Vagina (tissue), 2 donors: ENCODE data around the gene IKZF3. TPM values are rescaled to one million over a fixed set of nuclear protein-coding genes. Genes with fewer than 3 reads are reported as not detected.

Experiments used
- DNase-seq, 2 donors: peaks; one replicate each; pipeline ENCODE4 v3.0.0-alpha.2; 2017; ENCODE audit errors: extremely low spot score in 2 of 2
- H3K27ac ChIP-seq: fragments of 200-600 bp; sonication (generic); one replicate; pipeline ENCODE4 v1.5.1; 2019
- H3K27me3 ChIP-seq: fragments of 200-600 bp; sonication (generic); one replicate; pipeline ENCODE4 v1.5.1; 2019
- H3K36me3 ChIP-seq, 2 donors: fragments of 200-600 bp; sonication (generic); one replicate each; pipeline ENCODE4 v1.5.1; 2017 to 2019
- H3K4me1 ChIP-seq: fragments of 200-600 bp; sonication (generic); one replicate; pipeline ENCODE4 v1.5.1; 2019
- H3K4me3 ChIP-seq, 2 donors: fragments of 200-600 bp; sonication (generic); 1 replicate in 1 of 2; 2 replicates in 1 of 2; pipeline ENCODE4 v1.5.1; 2016 to 2019
- H3K9me3 ChIP-seq: fragments of 200-600 bp; sonication (generic); one replicate; pipeline ENCODE4 v1.5.1; 2019
- POLR2A ChIP-seq, 2 donors: fragments of 450-650 bp; IDR thresholded peaks; one replicate each; pipeline ENCODE4 v1.6.1; 2017; ENCODE audit warnings: antibody characterized with exemption in 2 of 2, mild to moderate bottlenecking in 2 of 2, moderate library complexity in 2 of 2
- POLR2AphosphoS5 ChIP-seq, 2 donors: sonication (generic); formaldehyde crosslinking; IDR thresholded peaks; one replicate each; pipeline ENCODE4 v1.9.0; 2017; ENCODE audit warnings: antibody characterized with exemption in 2 of 2, mild to moderate bottlenecking in 2 of 2, low read depth in 1 of 2; ENCODE audit not compliant: insufficient read depth in 1 of 2
- intact Hi-C: fragments of 100-400 bp; cut with DNase I; formaldehyde crosslinking; loops from one replicate; pipeline ENCODE4 v1.15.1; 2023
- total RNA-seq: library from RNA; depleted of rRNA; stranded (reverse); fragments of >200 nt; gene quantifications from one replicate; pipeline ENCODE4 v1.2.3, GENCODE V29; 2016
- TF ChIP-seq, protein P1 (sequence below), 3 experiments: fragments of 450-650 bp in 2 of 3; fragments of 200-600 bp in 1 of 3; sonication (generic) in 1 of 3; IDR thresholded peaks; one replicate each; pipeline ENCODE4 v1.5.1; 2017 to 2019; ENCODE audit warnings: antibody characterized with exemption in 3 of 3, mild to moderate bottlenecking in 2 of 3, moderate library complexity in 2 of 3

IKZF3 gene
- total RNA-seq, 1 donor from 2014 or later = 5.9 TPM

DNA sequence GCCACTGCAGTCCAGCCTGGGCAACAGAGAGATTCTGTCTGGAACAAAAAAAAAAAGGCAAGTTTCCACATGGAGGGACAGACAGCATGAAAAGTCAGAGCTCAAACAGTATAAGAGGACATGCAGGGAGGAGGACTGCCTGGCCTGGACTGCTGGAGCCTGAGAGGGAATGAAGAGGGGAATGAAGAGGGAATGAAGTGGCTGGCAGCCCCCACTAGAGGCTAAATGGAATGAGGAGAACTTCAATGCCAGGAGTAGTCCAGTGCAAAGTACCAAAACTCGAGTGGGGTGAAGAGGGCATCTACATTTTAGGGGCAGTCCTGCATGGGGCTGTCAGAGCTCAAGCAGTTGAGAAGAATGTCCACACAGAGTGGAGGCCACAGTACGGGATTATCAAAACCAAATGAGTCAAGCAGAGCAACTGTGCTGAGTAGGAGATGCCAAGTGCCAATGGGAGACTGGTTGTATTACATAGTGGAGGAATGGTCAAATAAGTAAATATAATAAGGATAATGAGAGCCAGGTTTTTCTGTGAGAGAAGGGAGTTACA, 22.9 kb downstream of the IKZF3 start:
- DNase-seq = no peak
- TF ChIP-seq, protein P1, sequence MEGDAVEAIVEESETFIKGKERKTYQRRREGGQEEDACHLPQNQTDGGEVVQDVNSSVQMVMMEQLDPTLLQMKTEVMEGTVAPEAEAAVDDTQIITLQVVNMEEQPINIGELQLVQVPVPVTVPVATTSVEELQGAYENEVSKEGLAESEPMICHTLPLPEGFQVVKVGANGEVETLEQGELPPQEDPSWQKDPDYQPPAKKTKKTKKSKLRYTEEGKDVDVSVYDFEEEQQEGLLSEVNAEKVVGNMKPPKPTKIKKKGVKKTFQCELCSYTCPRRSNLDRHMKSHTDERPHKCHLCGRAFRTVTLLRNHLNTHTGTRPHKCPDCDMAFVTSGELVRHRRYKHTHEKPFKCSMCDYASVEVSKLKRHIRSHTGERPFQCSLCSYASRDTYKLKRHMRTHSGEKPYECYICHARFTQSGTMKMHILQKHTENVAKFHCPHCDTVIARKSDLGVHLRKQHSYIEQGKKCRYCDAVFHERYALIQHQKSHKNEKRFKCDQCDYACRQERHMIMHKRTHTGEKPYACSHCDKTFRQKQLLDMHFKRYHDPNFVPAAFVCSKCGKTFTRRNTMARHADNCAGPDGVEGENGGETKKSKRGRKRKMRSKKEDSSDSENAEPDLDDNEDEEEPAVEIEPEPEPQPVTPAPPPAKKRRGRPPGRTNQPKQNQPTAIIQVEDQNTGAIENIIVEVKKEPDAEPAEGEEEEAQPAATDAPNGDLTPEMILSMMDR (IDR thresholded peaks at IDR 0.05) = no peak
- TF ChIP-seq POLR2A (IDR thresholded peaks at IDR 0.05) (no peak), POLR2AphosphoS5 (IDR thresholded peaks at IDR 0.05; ENCODE audit: insufficient read depth in 1 of 2, low read depth in 1 of 2) (no peak)
- H3K27me3 ChIP-seq = no peaks in the 10 kb centered on the region
- H3K9me3 ChIP-seq = no peaks in the 10 kb centered on the region
- no peaks in the 10 kb centered on the region for H3K4me1 ChIP-seq
- no peak overlapping the region for H3K4me3 ChIP-seq
- no peak overlapping the region for H3K27ac ChIP-seq
- intact Hi-C loops = no loop called here
- H3K36me3 ChIP-seq = no peaks in the 10 kb centered on the region

DNA sequence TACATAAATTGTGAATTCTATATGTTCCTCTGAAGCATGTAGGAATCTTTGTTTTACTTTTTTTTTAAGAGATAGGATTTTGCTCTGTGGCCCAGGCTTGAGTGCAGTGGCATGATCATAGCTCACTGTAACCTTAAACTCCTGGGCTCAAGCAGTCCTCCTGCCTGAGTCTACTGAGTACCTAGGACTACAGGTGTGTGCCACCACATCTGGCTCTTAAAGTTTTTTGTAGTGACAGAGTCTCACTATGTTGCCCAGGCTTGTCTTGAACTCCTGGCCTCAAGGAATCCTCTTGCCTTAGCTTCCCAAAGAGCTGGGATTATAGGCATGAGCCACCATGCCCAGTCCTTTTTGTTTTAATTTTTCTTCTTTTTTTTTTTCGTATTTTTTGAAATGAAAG, 25.3 kb downstream of the IKZF3 start:
- intact Hi-C loops = no loop called here
- no peaks in the 10 kb centered on the region for H3K36me3 ChIP-seq
- H3K4me3 ChIP-seq = no peak overlapping the region
- TF ChIP-seq, protein P1 (IDR thresholded peaks at IDR 0.05) = no peak
- TF ChIP-seq POLR2AphosphoS5 (IDR thresholded peaks at IDR 0.05; ENCODE audit: insufficient read depth in 1 of 2, low read depth in 1 of 2) = no peak
- TF ChIP-seq POLR2A (IDR thresholded peaks at IDR 0.05) = no peak
- no peaks in the 10 kb centered on the region for H3K4me1 ChIP-seq
- H3K9me3 ChIP-seq = no peaks in the 10 kb centered on the region
- H3K27ac ChIP-seq = no peak overlapping the region
- DNase-seq = no peak
- H3K27me3 ChIP-seq = no peaks in the 10 kb centered on the region

DNA sequence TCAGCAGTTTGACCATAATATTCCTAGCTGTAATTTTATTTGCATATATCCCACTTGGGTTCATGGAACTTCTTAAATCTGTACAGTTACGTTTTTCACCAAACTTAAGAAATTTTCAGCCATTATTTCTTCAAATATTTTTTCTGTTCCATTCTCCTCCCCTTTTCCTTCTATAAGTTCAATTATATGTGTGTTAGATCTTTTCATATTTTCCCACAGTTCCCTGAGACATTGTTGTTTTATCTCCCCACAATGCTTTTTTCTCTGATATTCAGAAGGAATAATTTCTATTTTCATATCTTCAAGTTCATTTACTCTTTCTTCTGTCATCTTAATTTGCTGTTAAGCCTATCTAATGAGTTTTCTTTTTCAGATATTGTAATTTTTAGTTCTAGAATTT, 26.1 kb downstream of the IKZF3 start:
- intact Hi-C loops = no loop called here
- no peaks in the 10 kb centered on the region for H3K27me3 ChIP-seq
- no peak overlapping the region for H3K27ac ChIP-seq
- TF ChIP-seq POLR2AphosphoS5 (IDR thresholded peaks at IDR 0.05; ENCODE audit: insufficient read depth in 1 of 2, low read depth in 1 of 2) = no peak
- TF ChIP-seq POLR2A (IDR thresholded peaks at IDR 0.05) = no peak
- TF ChIP-seq, protein P1 (IDR thresholded peaks at IDR 0.05) = no peak
- H3K9me3 ChIP-seq = no peaks in the 10 kb centered on the region
- H3K4me3 ChIP-seq = no peak overlapping the region
- no peaks in the 10 kb centered on the region for H3K4me1 ChIP-seq
- DNase-seq = no peak
- no peaks in the 10 kb centered on the region for H3K36me3 ChIP-seq

DNA sequence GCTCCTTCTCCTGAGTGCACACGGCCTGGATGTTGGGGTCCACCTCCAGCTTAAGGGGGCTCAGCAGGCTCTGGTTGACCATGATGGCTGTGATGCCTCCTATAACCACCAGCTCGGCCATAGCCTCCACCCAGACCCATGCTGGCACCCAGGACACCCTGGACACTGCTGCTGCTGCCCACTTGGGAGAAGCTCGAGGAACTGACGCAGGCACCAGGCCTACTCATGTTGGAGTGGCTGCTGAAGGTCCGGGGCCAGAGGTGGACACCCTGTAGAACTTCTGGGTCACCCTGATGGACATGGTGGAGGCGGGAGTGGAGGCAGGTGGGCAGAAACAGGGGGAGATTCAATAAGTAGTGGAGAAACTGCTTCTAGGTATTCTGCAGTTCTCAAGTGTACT, 28.0 kb downstream of the IKZF3 start:
- no peak for TF ChIP-seq POLR2AphosphoS5 (IDR thresholded peaks at IDR 0.05; ENCODE audit: insufficient read depth in 1 of 2, low read depth in 1 of 2)
- TF ChIP-seq, protein P1 (IDR thresholded peaks at IDR 0.05) = no peak
- no peak for TF ChIP-seq POLR2A (IDR thresholded peaks at IDR 0.05)
- no peak for DNase-seq
- Histone ChIP-seq H3K27me3 (no peaks in the 10 kb centered on the region), H3K4me3 (no peak overlapping the region), H3K36me3 (no peaks in the 10 kb centered on the region), H3K4me1 (no peaks in the 10 kb centered on the region), H3K27ac (no peak overlapping the region), H3K9me3 (no peaks in the 10 kb centered on the region)
- intact Hi-C loops = no loop called here

DNA sequence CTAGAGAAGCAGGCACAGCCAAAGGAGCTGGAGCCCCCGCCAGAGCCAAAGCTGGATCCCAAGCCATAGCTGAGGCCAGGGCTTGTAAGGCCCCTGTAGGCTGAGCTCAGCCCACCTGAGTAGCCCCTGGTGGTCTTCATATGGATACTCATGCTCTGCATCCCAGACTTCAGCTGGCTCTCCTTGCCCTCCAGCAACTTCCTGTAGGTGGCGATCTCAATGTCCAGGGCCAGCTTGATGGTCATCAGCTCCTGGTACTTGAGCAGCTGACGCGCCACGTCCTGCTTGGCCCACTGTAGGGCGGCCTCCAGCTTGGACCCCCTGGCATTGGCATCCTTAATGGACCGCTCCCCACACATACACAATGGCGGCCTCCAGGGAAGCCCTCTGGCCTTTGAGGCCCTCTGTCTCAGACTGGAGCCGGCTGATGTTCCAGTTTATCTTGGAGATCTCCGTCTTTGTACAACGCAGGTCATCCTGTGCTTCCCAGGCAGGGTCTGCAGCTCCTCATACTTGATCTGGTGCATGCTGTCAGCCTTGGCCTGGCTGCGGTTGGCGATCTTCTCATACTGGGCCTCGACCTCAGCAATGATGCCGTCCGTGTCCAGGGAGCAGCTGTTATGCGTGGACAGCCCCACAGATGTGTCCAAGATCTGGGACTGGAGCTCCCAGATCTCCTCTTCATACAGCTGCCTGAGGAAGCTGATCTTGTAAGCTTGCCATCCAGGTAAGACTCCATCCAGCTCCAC, 28.9 kb downstream of the IKZF3 start:
- H3K36me3 ChIP-seq = no peaks in the 10 kb centered on the region
- DNase-seq = no peak
- no peak overlapping the region for H3K4me3 ChIP-seq
- TF ChIP-seq, protein P1 (IDR thresholded peaks at IDR 0.05) = no peak
- no peak for TF ChIP-seq POLR2A (IDR thresholded peaks at IDR 0.05)
- no peak for TF ChIP-seq POLR2AphosphoS5 (IDR thresholded peaks at IDR 0.05; ENCODE audit: insufficient read depth in 1 of 2, low read depth in 1 of 2)
- intact Hi-C loops = no loop called here
- H3K4me1 ChIP-seq = no peaks in the 10 kb centered on the region
- no peaks in the 10 kb centered on the region for H3K9me3 ChIP-seq
- no peaks in the 10 kb centered on the region for H3K27me3 ChIP-seq
- H3K27ac ChIP-seq = no peak overlapping the region
